SK-N-SH treated with all-trans-retinoic acid at 6 μM for 48 hours (cell line): ENCODE measurements around the gene MAPK10.

Experiments
- ARNTL ChIP-seq: fragments of 450-650 bp; formaldehyde crosslinking; IDR thresholded peaks from 2 replicates; pipeline ENCODE4 v1.5.0; 2020; ENCODE audit warnings: low read depth, mild to moderate bottlenecking, moderate library complexity, borderline replicate concordance
- BACH2 ChIP-seq: fragments of 250-450 bp; sonication (Bioruptor Pico); IDR thresholded peaks from 2 replicates; pipeline ENCODE4 v1.9.0; 2021; ENCODE audit warnings: mild to moderate bottlenecking, borderline replicate concordance
- CREB5 ChIP-seq: fragments of 250-450 bp; sonication (Bioruptor Pico); IDR thresholded peaks from 2 replicates; pipeline ENCODE4 v1.5.1; 2020; ENCODE audit warnings: low read depth, mild to moderate bottlenecking, moderate library complexity
- CSRNP3 ChIP-seq: fragments of 250-450 bp; sonication (Bioruptor Pico); IDR thresholded peaks from 2 replicates; pipeline ENCODE4 v1.5.1; 2021; ENCODE audit warnings: mild to moderate bottlenecking, moderate library complexity
- GLIS3 ChIP-seq: fragments of 250-450 bp; sonication (Bioruptor Pico); IDR thresholded peaks from 2 replicates; pipeline ENCODE4 v1.5.0; 2020; ENCODE audit warnings: mild to moderate bottlenecking, moderate library complexity
- ISL1 ChIP-seq: fragments of 250-450 bp; sonication (Bioruptor Pico); IDR thresholded peaks from 2 replicates; pipeline ENCODE4 v2.1.2; 2022; ENCODE audit warnings: mild to moderate bottlenecking, moderate library complexity
- OSR1 ChIP-seq: fragments of 250-450 bp; sonication (Bioruptor Pico); IDR thresholded peaks from 2 replicates; pipeline ENCODE4 v1.8.0; 2022; ENCODE audit warnings: moderate library complexity, mild to moderate bottlenecking, inconsistent platforms
- PATZ1 ChIP-seq: fragments of 250-450 bp; sonication (Bioruptor Pico); IDR thresholded peaks from 2 replicates; pipeline ENCODE4 v1.8.0; 2020; ENCODE audit warnings: mild to moderate bottlenecking, moderate library complexity, borderline replicate concordance
- PPARA ChIP-seq: fragments of 250-450 bp; sonication (Bioruptor Pico); IDR thresholded peaks from 2 replicates; pipeline ENCODE4 v1.5.0; 2020; ENCODE audit warnings: mild to moderate bottlenecking, borderline replicate concordance
- TCF4 ChIP-seq: fragments of 250-450 bp; sonication (Bioruptor Pico); IDR thresholded peaks from 2 replicates; pipeline ENCODE4 v1.8.0; 2021; ENCODE audit warnings: mild to moderate bottlenecking, moderate library complexity, borderline replicate concordance
- ZC3H10 ChIP-seq: fragments of 250-450 bp; sonication (Bioruptor Pico); IDR thresholded peaks from 2 replicates; pipeline ENCODE4 v1.5.1; 2021; ENCODE audit warnings: mild to moderate bottlenecking, moderate library complexity
- ZFP3 ChIP-seq: fragments of 250-450 bp; sonication (Bioruptor Pico); IDR thresholded peaks from 2 replicates; pipeline ENCODE4 v1.5.0; 2020; ENCODE audit warnings: mild to moderate bottlenecking, moderate library complexity
- ZNF8 ChIP-seq: fragments of 450-650 bp; formaldehyde crosslinking; IDR thresholded peaks from 2 replicates; pipeline ENCODE4 v1.5.0; 2020; ENCODE audit warnings: mild to moderate bottlenecking, moderate library complexity

- TF ChIP-seq ZC3H10 (CRISPR knock-in tag) (no peak), PATZ1 (CRISPR knock-in tag) (no peak), ZFP3 (CRISPR knock-in tag) (no peak), CSRNP3 (CRISPR knock-in tag) (no peak), GLIS3 (no peak), OSR1 (CRISPR knock-in tag) (no peak), TCF4 (CRISPR knock-in tag) (no peak), ZNF8 (CRISPR knock-in tag) (no peak), PPARA (CRISPR knock-in tag) (no peak), CREB5 (CRISPR knock-in tag) (no peak), ISL1 (CRISPR knock-in tag) (no peak), ARNTL (CRISPR knock-in tag) (no peak), BACH2 (CRISPR knock-in tag) (no peak)
Measured at GRCh38 chr4:85965529-85965928, 394.3 kb downstream of the MAPK10 start.
